Measurements from ENCODE around the gene NTRK3. TPM values are rescaled to one million over a fixed set of nuclear protein-coding genes. Genes with fewer than 3 reads are reported as not detected.

Gene NTRK3
- total RNA-seq, 1 donor from 2014 or later: under 0.01 TPM

- DNase-seq (ENCODE audit: low read depth): no peak
Measured at GRCh38 chr15:88185584-88185983, 71.0 kb downstream of the NTRK3 start.

DNA sequence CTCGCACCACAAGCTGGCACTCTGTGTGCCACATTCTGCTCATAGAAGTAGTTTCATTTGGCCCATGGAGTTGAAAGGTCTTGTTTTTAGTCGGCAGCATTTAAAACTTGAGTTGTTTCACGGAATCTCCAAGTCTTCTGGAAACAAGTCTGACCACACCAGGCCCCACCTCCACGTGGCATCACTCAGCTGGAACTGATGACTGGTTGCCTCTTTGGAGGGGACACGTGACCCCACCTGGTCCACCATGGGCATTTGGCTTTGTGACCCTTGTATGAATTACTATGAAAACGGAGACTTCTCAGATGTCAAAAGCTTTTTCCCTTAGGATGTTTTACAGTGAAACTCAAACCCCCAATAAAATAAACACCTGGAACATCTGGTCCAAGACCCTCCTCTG, 74.9 kb downstream of the NTRK3 start:
- no peak for DNase-seq (ENCODE audit: low read depth)

DNA sequence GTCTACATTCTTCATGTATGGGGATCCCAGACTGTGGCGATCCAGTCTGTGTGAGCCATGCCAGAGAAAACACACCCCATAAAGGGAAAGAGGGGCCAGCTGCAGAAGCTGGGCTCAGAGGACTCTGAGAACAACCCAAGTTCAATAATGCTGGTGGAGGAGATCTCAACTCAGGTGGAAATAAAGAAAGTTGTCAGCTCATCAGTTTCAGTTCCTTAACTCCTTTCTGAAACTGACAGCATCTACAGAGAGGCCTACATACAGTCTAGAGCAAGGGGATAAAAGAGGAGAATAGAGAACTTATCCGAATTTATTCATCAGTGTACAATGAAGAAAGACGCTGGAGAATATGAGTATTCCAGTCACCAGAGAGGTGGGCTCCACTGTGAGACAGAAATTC, 77.0 kb downstream of the NTRK3 start:
- no peak for DNase-seq (ENCODE audit: low read depth)

DNA sequence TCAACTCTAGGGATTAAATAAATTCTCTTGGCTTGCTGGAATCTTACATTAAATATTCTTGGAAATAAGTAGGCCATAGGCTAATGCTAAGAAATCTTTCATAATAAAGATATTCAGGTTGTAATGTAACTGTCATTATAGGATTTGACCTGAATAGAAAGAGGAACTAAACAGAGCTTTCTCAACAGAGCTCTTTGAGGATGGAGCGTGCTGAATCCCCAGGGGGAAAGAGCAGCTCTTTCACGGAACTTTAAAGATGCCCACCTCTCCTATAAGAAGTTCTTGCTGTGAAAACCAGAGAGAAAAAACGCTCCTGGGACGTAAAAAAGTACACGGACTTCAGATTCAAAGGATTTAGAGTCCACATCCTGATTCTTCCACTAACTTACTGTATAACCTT, 77.9 kb downstream of the NTRK3 start:
- no peak for DNase-seq (ENCODE audit: low read depth)

DNA sequence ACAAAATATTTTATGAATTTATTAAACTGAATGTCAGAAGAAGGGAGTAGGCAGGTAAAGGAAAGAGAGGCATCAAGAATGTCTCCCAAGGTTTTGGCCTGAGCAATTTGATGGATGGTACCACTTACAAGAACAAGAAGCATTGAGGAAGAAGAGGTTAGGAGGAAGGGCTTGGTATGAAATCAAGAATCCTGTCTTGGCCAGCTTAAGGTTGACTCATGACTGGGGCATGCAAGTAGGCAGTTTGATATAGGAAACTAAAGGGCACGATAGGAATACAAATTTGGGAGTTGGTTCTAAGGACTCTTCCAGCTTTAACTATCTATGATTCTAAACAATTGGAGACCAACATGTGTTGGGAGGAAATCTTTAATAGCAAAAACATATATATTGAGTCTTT, 79.1 kb downstream of the NTRK3 start:
- no peak for DNase-seq (ENCODE audit: low read depth)

DNA sequence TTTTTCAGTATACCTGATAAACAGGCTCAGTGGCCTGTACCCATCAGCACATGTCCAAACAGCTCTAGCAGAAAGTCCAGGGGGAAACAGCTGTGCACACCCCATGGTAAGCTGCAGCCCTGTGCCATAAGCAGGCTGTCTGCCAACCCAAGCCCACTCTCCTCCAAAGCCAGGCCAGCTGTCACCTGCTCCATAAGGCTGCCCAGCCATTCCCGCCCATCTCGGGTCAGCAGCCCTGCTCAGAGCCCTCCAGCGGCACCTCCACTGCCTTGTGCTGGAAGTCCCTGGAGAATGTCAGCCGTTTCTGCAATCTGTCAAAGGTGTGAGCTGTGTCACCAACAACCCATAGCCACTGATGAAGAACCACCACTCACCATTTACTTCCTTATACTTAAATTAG, 82.0 kb downstream of the NTRK3 start:
- DNase-seq (ENCODE audit: low read depth): no peak

GRCh38 chr15:88166082-88166993, 90.2 kb downstream of the NTRK3 start:
- DNase-seq (ENCODE audit: low read depth): no peak

DNA sequence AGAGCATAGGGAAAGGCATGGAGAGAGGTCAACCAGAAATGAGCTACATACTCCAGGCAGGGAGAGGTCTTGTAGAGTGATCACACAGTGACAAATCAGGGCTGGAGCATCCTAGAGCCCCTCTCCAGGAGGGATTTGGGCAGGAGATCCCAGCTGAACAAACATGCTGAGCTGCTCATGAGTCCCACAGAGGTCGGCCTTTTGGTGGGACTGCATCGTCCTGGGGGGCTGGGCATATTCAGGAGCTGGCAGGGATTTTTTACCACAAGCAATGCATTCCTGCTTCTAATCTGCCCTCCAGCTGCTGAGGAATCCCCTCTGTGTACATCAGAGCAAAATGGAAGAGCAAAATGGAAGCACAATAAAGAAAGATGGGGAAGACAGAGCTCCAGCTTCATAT, 94.9 kb downstream of the NTRK3 start:
- DNase-seq (ENCODE audit: low read depth): no peak

GRCh38 chr15:88155310-88155709, 101.2 kb downstream of the NTRK3 start:
- no peak for DNase-seq (ENCODE audit: low read depth)

GRCh38 chr15:88152672-88153071, 103.9 kb downstream of the NTRK3 start:
- no peak for DNase-seq (ENCODE audit: low read depth)

DNA sequence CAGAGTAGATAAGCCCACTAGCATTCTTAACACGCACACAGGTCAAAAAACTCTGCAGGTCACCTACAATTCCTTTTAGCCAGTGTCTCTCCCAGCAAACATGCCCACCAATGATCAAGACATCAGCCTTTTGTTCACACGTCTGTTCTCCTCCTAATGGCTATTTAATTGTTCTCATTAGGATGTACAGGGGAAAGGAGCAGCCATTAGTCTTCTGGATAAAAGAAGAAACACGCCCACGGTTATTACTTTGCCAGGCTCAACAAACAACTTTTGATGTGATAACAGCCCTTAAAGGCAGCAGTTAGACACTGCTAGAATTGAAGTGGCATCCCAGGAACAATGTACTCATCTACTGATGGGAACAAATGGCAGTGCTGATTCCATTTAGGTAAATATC, 108.8 kb downstream of the NTRK3 start:
- DNase-seq (ENCODE audit: low read depth): no peak

DNA sequence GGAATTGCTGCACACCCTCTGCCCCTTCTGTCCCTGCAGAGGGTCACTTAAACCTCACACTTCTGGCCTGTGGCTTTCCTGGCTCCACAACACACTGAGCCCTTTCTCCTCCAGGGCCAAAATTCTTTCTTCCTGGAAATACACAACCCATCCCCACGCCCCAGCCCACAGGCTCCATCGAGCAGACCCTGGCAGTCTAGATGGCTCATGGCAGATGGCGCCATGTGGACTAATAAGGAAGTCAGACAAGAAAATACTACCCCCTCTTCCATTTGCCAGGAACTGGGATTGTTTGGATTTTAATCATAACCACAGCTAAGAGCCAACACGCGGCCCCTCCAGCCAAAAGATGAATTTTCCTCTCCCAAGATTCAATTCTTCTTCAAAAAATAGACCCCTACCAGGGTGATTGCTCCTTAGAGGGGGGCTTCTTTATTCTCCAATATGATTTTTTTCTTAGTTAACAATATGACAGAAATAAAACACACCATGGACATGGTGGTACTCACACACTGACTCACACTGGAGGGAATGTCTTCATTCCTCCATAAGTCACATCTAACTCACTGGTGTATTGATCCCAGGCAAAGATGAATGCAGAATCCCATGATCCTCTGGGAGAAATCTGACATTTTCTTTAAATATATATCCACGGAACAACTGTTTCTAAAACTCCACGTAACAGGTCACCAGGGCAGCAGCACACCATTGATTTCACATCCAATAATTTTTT, 111.5 kb downstream of the NTRK3 start:
- no peak for DNase-seq (ENCODE audit: low read depth)

- DNase-seq (ENCODE audit: low read depth): no peak
Measured at GRCh38 chr15:88142121-88142520, 114.4 kb downstream of the NTRK3 start.

DNA sequence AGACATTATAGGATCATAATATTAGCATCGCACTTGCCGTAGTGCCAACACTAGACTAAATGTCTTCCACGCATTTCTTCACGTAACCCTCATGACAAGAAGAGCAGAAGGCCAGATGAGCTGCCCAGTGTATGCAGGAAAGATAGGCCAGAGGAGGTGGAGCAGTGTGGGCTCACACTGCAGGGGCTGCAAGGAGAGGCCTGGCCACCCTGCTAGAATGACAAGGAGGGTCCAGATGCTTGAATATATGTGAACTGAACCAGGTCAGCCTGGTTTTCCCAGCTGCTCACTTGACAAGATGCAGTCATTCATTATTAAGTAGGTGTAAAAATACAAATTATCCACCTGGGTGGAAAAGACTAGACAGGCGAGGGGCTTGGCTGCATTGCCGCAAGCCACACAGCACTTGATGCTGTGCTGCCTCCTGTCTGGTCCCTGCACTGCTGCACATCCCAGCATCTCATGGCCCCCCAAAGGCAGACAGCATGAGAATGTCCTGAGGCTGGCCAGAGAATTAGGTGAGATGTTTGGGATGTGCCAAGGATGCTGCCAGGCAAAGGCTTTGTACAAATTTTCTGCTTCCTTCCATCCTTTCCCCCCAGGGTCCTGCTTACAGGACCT, 115.2 kb downstream of the NTRK3 start:
- DNase-seq (ENCODE audit: low read depth): no peak

DNA sequence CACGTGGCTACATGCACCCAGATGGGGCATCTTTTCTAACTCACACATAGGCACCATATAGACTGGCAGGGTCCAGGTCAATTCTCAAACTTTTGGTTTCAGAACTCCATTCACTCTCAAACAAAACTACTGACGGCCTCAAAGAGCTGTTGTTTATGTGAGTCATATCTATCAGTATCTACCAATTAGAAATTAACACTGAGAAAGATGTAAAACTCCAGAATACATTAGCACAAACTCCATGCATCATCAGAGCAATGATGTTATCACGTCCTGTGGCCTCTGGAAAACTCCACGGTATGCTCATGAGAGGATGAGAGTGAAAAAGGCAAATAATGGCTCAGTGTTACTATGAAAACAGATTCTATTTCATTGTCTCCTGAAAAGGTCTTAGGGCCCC, 116.1 kb downstream of the NTRK3 start:
- DNase-seq (ENCODE audit: low read depth): no peak

DNA sequence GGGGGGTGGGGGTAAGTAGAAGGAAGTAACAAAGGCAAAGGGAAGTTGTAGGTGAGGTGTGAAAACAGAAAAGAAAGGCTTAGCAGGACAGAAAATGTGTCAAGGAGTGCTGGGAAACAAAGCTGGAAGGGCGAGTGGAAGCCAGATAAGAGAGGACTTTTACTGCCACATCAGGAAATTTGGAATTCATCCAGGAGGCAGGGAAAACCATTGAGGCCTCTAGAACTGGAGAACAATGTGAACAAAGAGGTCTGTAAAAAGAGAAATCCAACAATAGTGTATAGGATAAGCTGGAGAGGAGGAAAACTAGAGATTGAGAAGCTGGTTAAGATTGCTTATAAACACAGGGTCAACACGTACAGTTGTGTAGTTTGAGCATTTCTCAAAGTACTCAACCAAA, 116.6 kb downstream of the NTRK3 start:
- no peak for DNase-seq (ENCODE audit: low read depth)

- DNase-seq (ENCODE audit: low read depth): no peak
Measured at GRCh38 chr15:88133795-88134194, 122.7 kb downstream of the NTRK3 start.

- no peak for DNase-seq (ENCODE audit: low read depth)
Measured at GRCh38 chr15:88132499-88132898, 124.0 kb downstream of the NTRK3 start.

DNA sequence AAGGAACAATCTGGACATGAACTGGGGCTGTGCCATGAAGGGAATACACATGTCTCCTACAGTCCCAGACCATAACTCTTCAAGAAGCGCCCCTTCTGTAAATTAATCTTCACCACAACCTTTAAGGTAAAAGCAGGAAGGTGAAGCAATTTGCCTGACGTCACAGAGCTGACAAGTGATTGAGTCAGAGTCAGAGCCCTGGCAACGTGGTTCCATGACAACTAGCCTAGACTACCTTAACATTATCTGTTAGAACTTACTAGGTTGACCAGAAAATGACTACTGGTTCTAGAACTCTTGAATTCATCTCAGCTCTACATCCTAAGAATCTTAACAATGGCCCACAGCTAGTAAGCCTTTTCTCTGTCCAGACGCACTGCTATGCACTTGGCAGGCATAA, 124.6 kb downstream of the NTRK3 start:
- no peak for DNase-seq (ENCODE audit: low read depth)

DNA sequence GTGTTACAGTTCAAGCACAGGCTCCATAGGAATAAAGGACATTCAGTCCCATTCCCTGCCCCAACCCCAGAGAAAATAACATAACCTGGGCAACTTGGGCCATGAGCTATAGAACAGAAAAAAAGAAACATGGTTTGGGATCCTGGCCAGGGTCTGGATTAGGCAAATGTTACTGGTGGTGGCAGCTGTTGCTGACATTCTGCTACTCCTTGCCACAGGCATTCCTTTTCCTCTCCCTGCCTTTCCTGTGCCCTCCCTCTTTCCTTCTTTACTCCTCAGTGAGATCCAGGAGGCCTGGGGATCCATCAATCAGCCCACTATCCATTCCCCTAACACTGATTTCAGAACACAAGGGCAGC, 129.1 kb downstream of the NTRK3 start:
- no peak for DNase-seq (ENCODE audit: low read depth)

DNA sequence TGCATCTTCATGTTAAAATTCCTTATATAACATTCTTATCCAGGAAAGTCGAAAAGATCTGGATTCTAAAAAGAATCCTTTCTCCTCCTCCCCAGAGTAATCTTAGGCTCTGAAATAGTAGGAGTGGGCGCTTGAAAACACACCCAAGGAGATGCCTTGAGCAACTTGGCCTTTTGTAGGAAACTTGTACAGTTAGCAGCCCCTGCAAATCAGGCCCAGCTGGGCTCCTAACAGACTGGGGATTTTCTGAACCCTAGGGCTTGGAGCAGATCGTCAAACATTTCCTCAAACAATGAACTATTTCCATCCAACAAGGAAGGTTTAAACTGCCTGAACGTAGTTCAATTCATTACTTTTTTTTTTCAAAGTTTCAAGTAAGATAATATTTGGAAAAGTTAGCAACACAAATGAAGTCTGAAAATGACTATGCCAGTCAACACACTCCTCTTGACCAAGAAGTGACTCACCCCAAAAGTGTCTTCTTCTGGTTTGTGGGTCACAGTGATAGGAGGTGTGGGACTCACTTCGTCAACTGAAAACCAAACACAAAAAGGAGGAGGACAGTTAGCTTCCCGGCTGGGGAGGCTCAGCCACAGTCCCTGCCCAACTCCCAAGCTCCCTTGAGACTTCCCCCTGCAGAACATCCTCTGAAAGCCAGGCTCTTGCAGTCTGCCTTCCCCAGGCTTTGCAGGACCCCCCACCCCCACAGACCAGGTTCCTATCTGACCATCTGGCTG, 129.7 kb downstream of the NTRK3 start:
- DNase-seq (ENCODE audit: low read depth): no peak

DNA sequence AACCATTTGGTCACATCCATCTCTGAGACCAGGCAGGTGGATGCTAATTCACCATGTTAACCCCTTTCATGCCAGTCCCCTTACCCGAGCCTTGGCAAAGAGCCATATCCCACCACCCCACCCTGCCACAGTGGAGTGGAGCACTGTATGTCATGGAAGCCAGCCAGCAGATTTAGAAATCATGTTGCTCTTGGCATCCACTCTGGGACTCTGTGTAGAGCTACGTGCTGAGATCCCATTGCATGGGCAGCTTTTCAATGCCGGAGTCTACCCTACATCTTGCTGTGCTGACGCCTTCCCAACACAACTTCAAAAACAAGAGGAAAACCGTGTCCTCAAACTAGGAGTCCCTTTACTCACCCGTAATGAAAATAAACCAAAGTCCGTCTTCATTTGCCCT, 131.0 kb downstream of the NTRK3 start:
- DNase-seq (ENCODE audit: low read depth): no peak
